ENCODE measurements around the gene AFAP1.

DNA sequence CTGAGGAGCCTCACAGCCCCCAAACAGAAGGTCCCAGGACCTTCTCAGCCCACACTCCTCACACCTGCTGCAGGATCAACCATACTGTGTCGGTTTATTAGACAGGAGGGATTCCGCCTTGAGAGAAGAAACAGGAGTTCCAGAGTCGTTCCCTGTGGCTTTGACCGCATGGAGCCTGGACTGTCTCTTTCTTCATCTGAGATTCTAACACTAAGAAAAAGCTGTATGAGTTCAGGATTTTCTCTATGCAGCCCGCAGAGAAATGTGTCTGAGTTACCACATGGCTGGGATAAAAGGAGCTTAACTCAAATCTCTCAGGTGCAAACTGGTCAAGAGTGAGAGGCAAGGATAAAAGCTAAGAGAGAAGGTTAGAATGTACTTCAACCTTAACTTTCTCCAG is 126.7 kb downstream of the AFAP1 start:
- no peak for TF ChIP-seq TAF1 (IDR thresholded peaks at IDR 0.05; ENCODE audit: borderline replicate concordance, insufficient read depth, low read length)
- TF ChIP-seq FOXP2 (optimal IDR thresholded peaks at IDR 0.05; ENCODE audit: borderline replicate concordance, extremely low read depth, extremely low read length, insufficient read depth) = no peak
- TF ChIP-seq POLR2AphosphoS5 (IDR thresholded peaks at IDR 0.05; ENCODE audit: low read depth, low read length) = no peak
- no peak for TF ChIP-seq REST (IDR thresholded peaks at IDR 0.05; ENCODE audit: insufficient read depth in 1 of 2, low read depth in 2 of 2, low read length in 2 of 2)

Measured in PFSK-1 (cell line).